Measurements from ENCODE around the gene WDR6. TPM values are rescaled to one million over a fixed set of nuclear protein-coding genes. Genes with fewer than 3 reads are reported as not detected.

The WDR6 gene
- total RNA-seq, 3 donors from 2014 or later, result 147 to 163 (median 155) TPM

Other genes starting within 250 kb of the WDR6 start
- gene PRKAR2A, start 159.5 kb upstream of the WDR6 start, total RNA-seq, result 10 to 100 TPM; 60.7 to 75.9 (median 70.7) TPM
- gene SLC25A20, start 108.5 kb upstream of the WDR6 start, total RNA-seq, result 10 to 100 TPM; 13.9 to 19.0 (median 17.5) TPM
- 100 to 1,000 TPM; 144 to 161 (median 146) TPM for gene ARIH2, start 88.5 kb upstream of the WDR6 start, total RNA-seq
- gene P4HTM, start 17.1 kb upstream of the WDR6 start, total RNA-seq, result 10 to 100 TPM; 25.7 to 28.2 (median 26.3) TPM
- gene DALRD3, start 11.2 kb downstream of the WDR6 start, total RNA-seq, result 10 to 100 TPM; 23.9 to 32.3 (median 25.4) TPM
- 100 to 1,000 TPM; 138 to 155 (median 147) TPM for gene NDUFAF3, start 14.7 kb downstream of the WDR6 start, total RNA-seq
- gene IMPDH2, start 22.0 kb downstream of the WDR6 start, total RNA-seq, result 100 to 1,000 TPM; 664 to 769 (median 721) TPM
- 100 to 1,000 TPM; 109 to 131 (median 114) TPM for gene QRICH1, start 86.7 kb downstream of the WDR6 start, total RNA-seq
- gene QARS1, start 97.4 kb downstream of the WDR6 start, total RNA-seq, result 100 to 1,000 TPM; 216 to 228 (median 228) TPM
- 10 to 100 TPM; 68.2 to 75.9 (median 75.1) TPM for gene USP19, start 113.4 kb downstream of the WDR6 start, total RNA-seq
- 1 to 10 TPM; 1.6 to 2.4 (median 2.0) TPM for gene LAMB2, start 125.7 kb downstream of the WDR6 start, total RNA-seq
- 10 to 100 TPM; 24.8 to 29.2 (median 27.0) TPM for gene CCDC71, start 158.9 kb downstream of the WDR6 start, total RNA-seq
- gene KLHDC8B, start 164.2 kb downstream of the WDR6 start, total RNA-seq, result 1 to 10 TPM; 2.6 to 3.6 (median 3.5) TPM